Osteoblast (primary cell): Measurements from ENCODE around the gene LRP3. TPM values are rescaled to one million over a fixed set of nuclear protein-coding genes. Genes with fewer than 3 reads are reported as not detected.
A peak's percentile ranks its signal among the peaks of the same experiment; 100 is the strongest.

Source experiments
- DNase-seq: peaks from one replicate; pipeline ENCODE4 v3.0.0; 2011; ENCODE audit warnings: low spot score, mixed read lengths; ENCODE audit not compliant: insufficient read length; ENCODE audit errors: missing footprints
- H2AFZ ChIP-seq: 2 replicates; pipeline ENCODE4 v1.6.0; 2011; ENCODE audit warnings: mild to moderate bottlenecking, low read length
- H3K27ac ChIP-seq: 2 replicates; pipeline ENCODE4 v1.5.1; 2011; ENCODE audit warnings: mild to moderate bottlenecking, low read depth, low read length, moderate library complexity
- H3K27me3 ChIP-seq: 2 replicates; pipeline ENCODE4 v1.6.0; 2012; ENCODE audit warnings: mild to moderate bottlenecking, control low read depth, inconsistent platforms, low read length, moderate library complexity; ENCODE audit not compliant: insufficient read depth
- H3K36me3 ChIP-seq: 2 replicates; pipeline ENCODE4 v1.5.1; 2011; ENCODE audit warnings: mild to moderate bottlenecking, low read length, control low read depth, moderate library complexity; ENCODE audit not compliant: insufficient read depth
- H3K4me1 ChIP-seq: 2 replicates; pipeline ENCODE4 v1.5.1; 2011; ENCODE audit warnings: mild to moderate bottlenecking, low read length, control low read depth, moderate library complexity; ENCODE audit not compliant: insufficient read depth
- H3K4me2 ChIP-seq: 2 replicates; pipeline ENCODE4 v1.6.0; 2011; ENCODE audit warnings: mild to moderate bottlenecking, low read length; ENCODE audit not compliant: insufficient read depth
- H3K4me3 ChIP-seq: fragments of 200-600 bp; sonication (generic); 3 replicates; pipeline ENCODE4 v1.5.1; 2012; ENCODE audit warnings: mild to moderate bottlenecking, low read length, inconsistent platforms; ENCODE audit not compliant: insufficient read depth
- H3K79me2 ChIP-seq: 2 replicates; pipeline ENCODE4 v1.6.0; 2012; ENCODE audit warnings: mild to moderate bottlenecking, low read length, control low read depth, inconsistent platforms; ENCODE audit not compliant: insufficient read depth
- H3K9me3 ChIP-seq: 2 replicates; pipeline ENCODE4 v1.5.1; 2011; ENCODE audit warnings: low read depth, low read length, control low read depth
- H4K20me1 ChIP-seq: 2 replicates; pipeline ENCODE4 v1.6.0; 2012; ENCODE audit warnings: mild to moderate bottlenecking, low read length, control low read depth; ENCODE audit not compliant: insufficient read depth
- CTCF ChIP-seq: IDR thresholded peaks from 2 replicates; pipeline ENCODE4 v1.5.1; 2011; ENCODE audit warnings: mild to moderate bottlenecking, low read depth, low read length, moderate library complexity; ENCODE audit errors: extremely low read depth
- total RNA-seq: library from RNA; depleted of rRNA; stranded (reverse); fragments of >200 nt; gene quantifications from 2 replicates; pipeline ENCODE4 v1.2.3, GENCODE V29; 2012

The LRP3 gene
- total RNA-seq, 1 donor: 38.4 TPM

- Histone ChIP-seq H3K4me3 (no peak overlapping the region), H3K27ac (no peak overlapping the region), H3K79me2 (peaks cover 5% of the 10 kb centered on the region), H3K4me1 (no peaks in the 10 kb centered on the region), H4K20me1 (no peaks in the 10 kb centered on the region), H3K4me2 (no peak overlapping the region), H2AFZ (no peak overlapping the region), H3K9me3 (no peaks in the 10 kb centered on the region), H3K36me3 (no peaks in the 10 kb centered on the region), H3K27me3 (peaks cover 6% of the 10 kb centered on the region)
- peak; percentile 55 for DNase-seq
- TF ChIP-seq CTCF: no peak
Measured at GRCh38 chr19:33191501-33191900, 2.6 kb upstream of the LRP3 start.

DNA sequence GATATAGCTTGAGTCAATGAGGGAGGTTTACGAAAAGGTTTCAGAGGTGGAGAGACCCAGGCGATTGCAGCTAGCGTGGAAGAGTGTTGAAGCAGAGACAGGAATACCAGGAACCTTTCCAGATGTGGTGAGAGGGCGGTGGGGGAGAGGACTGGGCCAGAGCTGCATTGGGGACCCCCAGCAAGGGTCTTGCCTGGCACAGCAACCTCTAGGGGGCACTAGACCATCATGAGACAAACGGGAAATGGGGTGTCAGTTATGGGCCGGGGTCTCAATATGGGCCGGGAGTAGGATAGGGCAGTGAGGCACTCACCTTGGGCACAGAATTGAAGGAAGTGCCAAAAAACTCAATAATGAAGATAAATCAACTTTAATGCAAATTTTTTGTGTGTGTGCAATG, 2.1 kb upstream of the LRP3 start:
- TF ChIP-seq CTCF: no peak
- Histone ChIP-seq H3K4me1 (no peaks in the 10 kb centered on the region), H3K79me2 (peaks cover 5% of the 10 kb centered on the region), H3K4me2 (no peak overlapping the region), H3K27ac (no peak overlapping the region), H3K4me3 (no peak overlapping the region), H2AFZ (no peak overlapping the region), H4K20me1 (no peaks in the 10 kb centered on the region), H3K9me3 (no peaks in the 10 kb centered on the region), H3K27me3 (peaks cover 6% of the 10 kb centered on the region), H3K36me3 (no peaks in the 10 kb centered on the region)
- peak; percentile 52 for DNase-seq

DNA sequence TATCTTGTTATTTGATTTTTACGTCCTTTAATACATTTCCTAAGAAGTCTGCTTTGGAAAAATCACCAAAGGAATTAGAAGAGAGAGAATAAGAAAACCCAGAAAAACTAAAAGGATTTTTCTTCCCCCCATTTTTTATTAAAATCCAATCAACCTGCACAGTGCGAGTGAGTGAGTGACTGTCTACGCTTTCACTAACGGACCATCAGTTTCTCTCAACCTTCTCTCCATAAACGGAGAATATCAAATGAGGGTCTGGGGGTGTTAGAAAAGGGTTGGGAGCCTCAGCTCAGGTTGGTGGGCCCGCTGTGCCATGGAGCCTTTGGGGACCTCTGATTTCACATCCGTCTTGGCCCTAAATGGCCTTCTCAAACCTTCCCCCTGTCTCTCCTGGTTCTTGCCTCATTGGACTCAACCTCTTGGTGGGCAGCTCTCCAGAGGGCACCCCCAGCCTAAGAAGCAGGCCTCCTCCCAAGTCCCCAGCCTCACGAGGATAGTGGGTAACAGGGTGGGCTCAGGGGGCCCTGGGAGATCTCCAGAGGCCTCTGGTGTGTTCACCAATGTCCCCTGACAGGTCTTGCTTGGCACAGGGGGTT, 763 bp upstream of the LRP3 start:
- Histone ChIP-seq H3K4me1 (no peaks in the 10 kb centered on the region), H3K36me3 (peaks cover 4% of the 10 kb centered on the region), H4K20me1 (no peaks in the 10 kb centered on the region), H3K79me2 (peaks cover 5% of the 10 kb centered on the region), H3K4me2 (no peak overlapping the region), H3K4me3 (peak overlapping the region; percentile 19), H3K27ac (no peak overlapping the region), H3K27me3 (peaks cover 6% of the 10 kb centered on the region), H2AFZ (no peak overlapping the region), H3K9me3 (no peaks in the 10 kb centered on the region)
- peak; percentile 83 for DNase-seq
- TF ChIP-seq CTCF: no peak

GRCh38 chr19:33194532-33194885, 379 bp downstream of the LRP3 start:
- H3K4me2 ChIP-seq: peak overlapping the region; percentile 82
- H3K4me3 ChIP-seq: peak overlapping the region; percentile 76
- DNase-seq: peak; percentile 93
- peaks cover 4% of the 10 kb centered on the region for H3K36me3 ChIP-seq
- no peak overlapping the region for H3K27ac ChIP-seq
- H3K79me2 ChIP-seq: peaks cover 5% of the 10 kb centered on the region
- no peak overlapping the region for H2AFZ ChIP-seq
- no peaks in the 10 kb centered on the region for H3K9me3 ChIP-seq
- no peaks in the 10 kb centered on the region for H3K4me1 ChIP-seq
- no peak for TF ChIP-seq CTCF
- H3K27me3 ChIP-seq: peaks cover 6% of the 10 kb centered on the region
- no peaks in the 10 kb centered on the region for H4K20me1 ChIP-seq
